ENCODE data around the gene SSMEM1.

DNA sequence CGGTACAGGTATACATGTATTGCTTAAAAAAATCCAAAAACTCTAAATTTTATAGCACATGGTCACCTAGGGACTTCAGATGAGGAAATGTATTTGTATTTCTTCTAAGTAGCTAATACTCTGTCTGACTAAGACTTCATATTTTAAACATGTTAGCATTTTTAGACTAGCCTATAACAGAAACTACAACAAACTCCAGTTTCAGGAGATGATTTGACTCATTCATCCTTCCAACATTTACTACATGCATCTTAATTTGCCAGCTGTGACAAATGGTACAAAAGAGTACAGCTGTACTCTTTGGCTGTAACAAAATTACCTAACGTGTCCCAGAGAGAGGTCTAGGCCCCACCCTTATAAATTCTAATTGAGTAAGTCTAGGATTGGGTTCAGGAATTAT, 24.7 kb upstream of the SSMEM1 start:
- TF ChIP-seq, protein P1, sequence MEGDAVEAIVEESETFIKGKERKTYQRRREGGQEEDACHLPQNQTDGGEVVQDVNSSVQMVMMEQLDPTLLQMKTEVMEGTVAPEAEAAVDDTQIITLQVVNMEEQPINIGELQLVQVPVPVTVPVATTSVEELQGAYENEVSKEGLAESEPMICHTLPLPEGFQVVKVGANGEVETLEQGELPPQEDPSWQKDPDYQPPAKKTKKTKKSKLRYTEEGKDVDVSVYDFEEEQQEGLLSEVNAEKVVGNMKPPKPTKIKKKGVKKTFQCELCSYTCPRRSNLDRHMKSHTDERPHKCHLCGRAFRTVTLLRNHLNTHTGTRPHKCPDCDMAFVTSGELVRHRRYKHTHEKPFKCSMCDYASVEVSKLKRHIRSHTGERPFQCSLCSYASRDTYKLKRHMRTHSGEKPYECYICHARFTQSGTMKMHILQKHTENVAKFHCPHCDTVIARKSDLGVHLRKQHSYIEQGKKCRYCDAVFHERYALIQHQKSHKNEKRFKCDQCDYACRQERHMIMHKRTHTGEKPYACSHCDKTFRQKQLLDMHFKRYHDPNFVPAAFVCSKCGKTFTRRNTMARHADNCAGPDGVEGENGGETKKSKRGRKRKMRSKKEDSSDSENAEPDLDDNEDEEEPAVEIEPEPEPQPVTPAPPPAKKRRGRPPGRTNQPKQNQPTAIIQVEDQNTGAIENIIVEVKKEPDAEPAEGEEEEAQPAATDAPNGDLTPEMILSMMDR (IDR thresholded peaks at IDR 0.05; ENCODE audit: low read depth, low read length, missing input control): no peak
- TF ChIP-seq, protein P2, sequence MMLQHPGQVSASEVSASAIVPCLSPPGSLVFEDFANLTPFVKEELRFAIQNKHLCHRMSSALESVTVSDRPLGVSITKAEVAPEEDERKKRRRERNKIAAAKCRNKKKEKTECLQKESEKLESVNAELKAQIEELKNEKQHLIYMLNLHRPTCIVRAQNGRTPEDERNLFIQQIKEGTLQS (IDR thresholded peaks at IDR 0.05): no peak
- TF ChIP-seq REST (IDR thresholded peaks at IDR 0.05) (no peak), FOXA1 (IDR thresholded peaks at IDR 0.05) (no peak), TAF1 (conservative IDR thresholded peaks at IDR 0.05) (no peak), SP1 (IDR thresholded peaks at IDR 0.05) (no peak), EGR1 (IDR thresholded peaks at IDR 0.05; ENCODE audit: low read depth in 2 of 2) (no peak), RAD21 (IDR thresholded peaks at IDR 0.05) (no peak)
- TF ChIP-seq, protein P3, sequence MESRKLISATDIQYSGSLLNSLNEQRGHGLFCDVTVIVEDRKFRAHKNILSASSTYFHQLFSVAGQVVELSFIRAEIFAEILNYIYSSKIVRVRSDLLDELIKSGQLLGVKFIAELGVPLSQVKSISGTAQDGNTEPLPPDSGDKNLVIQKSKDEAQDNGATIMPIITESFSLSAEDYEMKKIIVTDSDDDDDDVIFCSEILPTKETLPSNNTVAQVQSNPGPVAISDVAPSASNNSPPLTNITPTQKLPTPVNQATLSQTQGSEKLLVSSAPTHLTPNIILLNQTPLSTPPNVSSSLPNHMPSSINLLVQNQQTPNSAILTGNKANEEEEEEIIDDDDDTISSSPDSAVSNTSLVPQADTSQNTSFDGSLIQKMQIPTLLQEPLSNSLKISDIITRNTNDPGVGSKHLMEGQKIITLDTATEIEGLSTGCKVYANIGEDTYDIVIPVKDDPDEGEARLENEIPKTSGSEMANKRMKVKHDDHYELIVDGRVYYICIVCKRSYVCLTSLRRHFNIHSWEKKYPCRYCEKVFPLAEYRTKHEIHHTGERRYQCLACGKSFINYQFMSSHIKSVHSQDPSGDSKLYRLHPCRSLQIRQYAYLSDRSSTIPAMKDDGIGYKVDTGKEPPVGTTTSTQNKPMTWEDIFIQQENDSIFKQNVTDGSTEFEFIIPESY (IDR thresholded peaks at IDR 0.05): no peak
